Dermis blood vessel endothelial cell (primary cell): ENCODE results near the gene PREX1. TPM values are rescaled to one million over a fixed set of nuclear protein-coding genes. Genes with fewer than 3 reads are reported as not detected.
"Not testable (repeated sequence)": the region's sequence is repeated elsewhere in the genome, so short reads cannot be mapped to it uniquely, and the experiment has no call there.

Source experiments
- DNase-seq: peaks from one replicate; pipeline ENCODE4 v3.0.0; 2010
- total RNA-seq: library from RNA; depleted of rRNA; stranded (reverse); fragments of >200 nt; gene quantifications from 2 replicates; pipeline ENCODE4 v1.2.3, GENCODE V29; 2014

PREX1 gene
- 63.1 and 63.9 TPM in 2 replicates for total RNA-seq

DNA sequence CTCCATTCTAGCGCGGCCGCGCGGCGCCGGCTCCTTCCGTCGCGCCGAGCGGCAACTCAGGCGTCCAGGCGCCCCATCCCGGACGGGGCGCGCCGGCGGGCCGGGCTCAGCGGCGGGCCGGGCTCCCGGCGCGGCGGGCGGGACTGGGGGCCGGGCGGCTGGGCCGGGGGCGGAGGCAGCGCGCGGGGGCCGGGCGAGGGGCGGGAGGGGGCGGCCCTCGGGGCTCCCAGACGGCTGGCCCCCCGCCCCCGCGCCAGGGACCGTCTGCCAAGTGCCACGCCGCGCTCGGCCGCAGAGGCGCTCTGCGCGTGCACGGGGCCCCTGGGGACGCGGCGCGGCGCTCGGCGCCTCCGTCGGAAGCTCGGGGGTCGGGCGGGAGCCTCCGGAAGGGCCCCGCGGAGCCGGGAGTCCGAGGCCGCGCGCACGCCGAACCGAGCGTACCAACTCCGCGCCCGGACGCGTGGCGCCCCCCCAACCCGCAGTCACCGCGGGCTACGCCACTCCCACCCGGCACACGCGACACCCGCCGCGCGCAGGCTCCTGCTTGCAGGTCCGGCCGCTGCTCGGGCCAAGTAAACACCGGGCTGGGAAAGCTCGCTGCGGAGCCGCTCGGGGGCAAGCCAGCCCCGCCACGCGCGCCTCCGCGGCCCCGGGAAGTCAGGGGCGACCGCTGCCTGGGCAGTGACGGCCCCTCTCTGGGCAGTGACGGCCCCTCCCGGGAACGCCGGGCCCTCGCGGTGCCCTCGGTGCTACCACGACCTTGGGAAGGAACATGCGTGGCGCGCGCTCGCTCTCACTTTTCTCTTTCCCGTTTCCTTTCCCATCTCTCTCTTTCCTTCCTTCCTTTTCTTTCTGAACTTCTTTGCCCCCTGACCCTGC lies at the start of gene PREX1:
Gene PREX1 (minus strand): TSS at position 145 of the 879 bp plus-strand sequence. CDS start 139 bp downstream, at position 6.
- DNase-seq = peak; percentile 91

GRCh38 chr20:48877304-48877703 lies 49.5 kb upstream of the PREX1 start:
- peak; percentile 63 for DNase-seq

GRCh38 chr20:48875914-48876240 lies 48.1 kb upstream of the PREX1 start:
- DNase-seq = no peak

DNA sequence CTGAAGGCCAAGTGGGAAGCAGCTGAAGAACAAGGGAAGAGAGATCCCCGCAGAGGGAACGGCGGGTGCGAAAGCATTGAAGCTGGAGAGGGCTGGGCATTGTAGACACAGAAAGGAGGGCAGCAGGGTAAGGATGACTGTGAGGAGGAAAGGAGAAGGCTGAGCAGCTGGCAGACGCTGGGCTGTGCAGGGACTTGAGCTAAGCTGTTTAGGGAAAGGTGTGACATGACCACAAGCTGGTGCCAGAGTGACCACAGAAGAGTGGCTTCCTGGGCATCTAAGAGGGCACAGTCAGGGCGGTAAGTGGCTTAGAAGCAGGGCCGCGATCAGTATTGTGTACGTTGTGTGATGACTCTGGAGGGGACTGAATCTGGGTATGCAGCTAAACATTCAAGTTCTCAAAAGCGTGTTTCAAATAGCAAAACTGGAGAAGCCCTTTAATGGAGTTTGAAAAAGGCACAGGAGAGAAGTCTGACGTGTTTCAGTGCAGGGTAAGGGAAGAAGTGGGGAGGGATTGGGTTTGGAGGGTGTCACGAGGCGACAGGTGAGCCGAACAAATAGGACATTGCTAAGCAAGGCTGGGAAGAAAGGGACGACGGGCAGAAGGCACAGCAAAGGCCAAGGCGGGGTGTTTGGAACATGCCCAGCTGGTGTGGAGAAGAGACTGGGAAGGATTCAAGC lies 47.6 kb upstream of the PREX1 start:
- no peak for DNase-seq

GRCh38 chr20:48869442-48869841 lies 41.6 kb upstream of the PREX1 start:
- not testable (repeated sequence) for DNase-seq

GRCh38 chr20:48866936-48867335 lies 39.1 kb upstream of the PREX1 start:
- no peak for DNase-seq

DNA sequence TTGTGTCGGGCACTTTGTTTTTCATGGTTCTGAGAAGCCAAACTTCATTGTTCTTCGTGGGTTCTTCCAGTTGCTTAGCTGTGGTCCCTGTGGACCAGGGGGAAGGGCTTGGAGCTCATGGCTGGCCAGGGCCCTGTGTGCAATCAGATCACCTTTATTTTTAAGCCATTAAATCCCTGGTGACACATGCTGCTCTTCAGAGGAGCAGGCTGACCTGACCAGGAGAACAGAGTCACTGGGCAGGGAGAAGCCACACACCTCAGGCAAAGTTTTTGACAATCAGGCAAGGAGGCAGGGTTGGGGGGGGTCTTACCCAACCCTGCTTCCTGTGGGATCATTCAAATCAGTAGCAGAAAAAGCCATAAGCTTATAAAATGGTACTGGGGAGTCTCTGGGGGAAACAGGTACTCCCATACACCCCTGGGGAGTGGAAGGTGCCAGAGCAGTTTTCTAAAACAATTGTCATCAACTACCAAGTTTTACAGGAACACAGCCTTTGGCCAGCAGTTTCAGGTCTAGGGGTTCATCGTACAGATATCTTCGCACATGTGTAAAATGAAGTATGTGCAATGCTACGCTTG lies 37.0 kb upstream of the PREX1 start:
- DNase-seq = no peak

DNA sequence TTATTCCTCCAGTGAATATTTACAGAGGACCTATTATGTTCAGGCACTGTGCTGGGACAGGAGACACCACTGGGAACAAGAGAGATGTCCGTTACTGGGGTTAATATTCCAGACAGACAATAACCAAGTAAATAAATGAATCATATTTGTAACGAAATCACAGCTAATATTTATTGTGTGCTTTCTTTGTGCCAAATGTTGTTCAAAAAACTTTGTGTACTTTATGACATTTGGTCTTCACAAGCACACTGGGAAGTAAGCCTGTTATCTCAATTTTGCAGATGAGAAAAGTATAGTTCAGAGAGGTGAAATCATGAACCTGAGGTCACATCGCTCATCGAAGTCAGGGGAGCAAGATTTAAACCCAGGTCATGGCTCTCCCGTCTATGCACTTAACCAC lies 36.5 kb upstream of the PREX1 start:
- DNase-seq = no peak

GRCh38 chr20:48862279-48862678 lies 34.5 kb upstream of the PREX1 start:
- DNase-seq = no peak

- no peak for DNase-seq
Observed at GRCh38 chr20:48861444-48861843, 33.6 kb upstream of the PREX1 start.

GRCh38 chr20:48858075-48858790 lies 30.4 kb upstream of the PREX1 start:
- DNase-seq = no peak

- no peak for DNase-seq
Observed at GRCh38 chr20:48856130-48856529, 28.3 kb upstream of the PREX1 start.

- no peak for DNase-seq
Observed at GRCh38 chr20:48855046-48855445, 27.2 kb upstream of the PREX1 start.

- no peak for DNase-seq
Observed at GRCh38 chr20:48852609-48853008, 24.8 kb upstream of the PREX1 start.

DNA sequence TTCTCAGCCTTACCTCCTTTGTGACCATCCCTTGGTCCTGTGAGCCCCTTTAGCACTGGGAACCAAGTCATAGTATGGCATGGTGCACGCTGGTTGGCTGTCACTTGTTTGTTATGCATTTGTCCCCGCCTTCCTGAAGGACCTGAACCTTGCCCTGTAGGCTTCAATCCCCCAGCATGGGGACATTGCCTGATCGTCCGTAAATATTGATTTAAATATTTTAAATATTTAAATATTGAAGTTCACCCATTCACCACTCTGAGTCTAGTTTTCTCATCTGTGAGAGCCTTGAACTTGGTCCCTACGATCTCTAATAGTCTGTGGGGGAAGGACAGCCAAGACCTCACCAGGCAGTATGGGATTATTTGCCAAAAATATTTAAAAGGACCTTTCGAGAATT lies 23.8 kb upstream of the PREX1 start:
- no peak for DNase-seq

- DNase-seq = no peak
Observed at GRCh38 chr20:48850977-48851299, 23.1 kb upstream of the PREX1 start.

DNA sequence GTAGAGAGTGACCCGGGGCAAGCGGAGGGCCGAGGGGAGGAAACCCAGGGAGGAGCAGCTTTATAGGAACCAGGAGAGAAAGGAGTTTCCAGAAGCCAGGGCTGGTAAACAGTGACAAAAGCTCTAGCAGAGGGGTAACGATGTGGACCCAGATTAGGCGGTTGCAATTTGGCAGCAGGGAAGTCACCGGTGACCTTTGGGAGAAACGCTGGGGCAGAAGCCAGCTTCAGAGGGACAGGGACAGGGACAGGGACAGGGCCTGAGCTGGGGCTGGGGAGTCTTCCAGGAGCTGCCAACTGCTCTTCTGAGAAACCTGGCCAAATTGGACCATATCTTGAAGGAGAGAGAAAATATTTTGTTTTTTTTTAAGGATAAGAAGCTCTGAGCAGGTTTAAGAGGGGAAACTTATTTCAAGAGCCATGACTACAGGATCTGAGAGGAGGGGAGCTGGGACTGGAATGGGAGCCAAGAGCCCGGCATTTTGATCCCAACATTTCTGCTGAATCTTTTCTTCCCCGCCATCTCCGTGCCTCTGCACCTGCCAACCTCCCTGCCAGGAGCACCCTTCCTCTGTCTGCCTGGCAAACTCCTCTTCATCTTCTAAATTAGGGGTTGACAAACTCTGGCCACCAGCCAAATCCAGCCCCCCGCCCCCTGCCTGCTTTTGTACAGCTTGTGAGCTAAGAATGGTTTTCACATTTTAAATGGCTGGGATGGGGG lies 22.6 kb upstream of the PREX1 start:
- DNase-seq = no peak

DNA sequence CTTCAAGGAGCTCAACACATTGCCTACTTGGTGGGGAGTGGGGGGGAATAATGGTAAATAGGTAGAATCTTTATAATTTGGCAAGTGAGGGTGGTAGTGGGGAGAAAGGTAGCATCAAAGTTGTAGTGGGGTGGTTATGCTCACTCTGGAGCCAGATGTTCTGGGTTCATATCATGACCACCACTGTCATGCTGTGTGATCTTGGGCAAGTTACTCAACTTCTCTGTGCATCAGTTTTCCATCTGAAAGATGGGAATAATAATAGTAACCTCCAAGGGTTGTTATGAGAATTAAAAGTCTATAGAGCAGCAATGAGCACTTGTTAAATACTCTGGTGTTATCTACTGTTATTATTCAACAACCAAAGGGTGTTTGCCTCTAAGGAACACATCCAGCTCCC lies 22.0 kb upstream of the PREX1 start:
- DNase-seq = no peak

- peak; percentile 15 for DNase-seq
Observed at GRCh38 chr20:48849299-48849698, 21.5 kb upstream of the PREX1 start.

DNA sequence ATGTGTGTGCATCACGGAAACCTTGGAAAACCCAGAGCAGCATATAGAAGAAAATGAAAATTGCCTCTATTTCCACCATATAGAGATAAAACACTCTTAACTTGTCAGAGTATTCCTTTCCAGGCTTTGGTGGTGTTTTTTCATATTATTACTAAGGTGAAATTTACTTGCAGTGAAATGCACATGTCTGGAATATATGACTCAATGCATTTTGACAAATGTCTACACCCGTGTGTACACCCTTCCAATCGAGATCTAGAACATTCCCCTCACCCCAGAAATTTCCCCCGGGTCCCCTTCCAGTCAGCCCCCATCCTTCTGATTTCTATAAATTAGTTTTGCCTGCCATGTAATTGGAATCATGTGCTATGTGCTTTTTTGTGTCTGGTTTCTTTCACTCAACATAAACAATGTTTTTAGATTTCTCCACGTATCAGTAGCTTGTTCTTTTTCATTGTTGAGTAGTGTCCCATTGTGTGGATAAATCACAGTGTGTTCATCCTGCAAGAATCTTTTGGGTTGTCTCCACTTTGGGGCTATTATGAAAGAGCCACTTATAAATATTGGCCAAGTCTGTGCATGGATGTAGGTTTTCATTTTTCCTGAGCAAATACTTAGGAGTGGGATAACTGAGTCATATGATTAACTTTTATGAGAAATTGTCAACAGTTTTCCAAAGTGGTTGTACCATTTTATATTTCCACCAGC lies 19.9 kb upstream of the PREX1 start:
- DNase-seq = no peak

GRCh38 chr20:48846516-48847492 lies 19.0 kb upstream of the PREX1 start:
- DNase-seq = peak; percentile 82
